Stimulated activated CD8-positive, alpha-beta memory T cell treated with anti-CD3 and anti-CD28 coated beads, Interleukin-12 subunit alpha, Interleukin-12 subunit beta, amount 100 ng/mL, for 24 hours (primary cell): Measurements from ENCODE around the gene CDH4.

Experiments used
- DNase-seq: peaks from one replicate; pipeline ENCODE4 v3.0.0-alpha.2; 2020; ENCODE audit errors: extremely low read depth

CDH4 gene

DNA sequence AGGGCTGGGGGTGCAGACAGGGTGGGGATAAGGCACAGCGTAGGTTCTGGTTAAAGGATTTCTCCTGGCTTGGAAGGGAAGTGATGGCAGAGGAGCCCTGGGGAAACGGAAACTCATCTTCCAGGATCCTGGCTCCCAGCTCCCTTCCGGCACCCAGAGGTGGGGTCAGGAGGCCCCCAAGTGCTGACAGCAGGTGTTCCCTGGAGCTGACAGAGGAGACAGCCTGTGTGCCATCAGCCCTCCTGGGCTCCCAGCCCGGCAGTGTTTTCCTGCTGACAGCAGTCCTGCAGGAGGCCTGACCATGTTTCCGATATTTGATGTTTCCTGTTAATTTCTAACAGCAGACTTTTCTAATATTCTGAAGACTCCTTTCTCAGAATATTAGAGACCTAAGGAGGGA lies 536.3 kb downstream of the CDH4 start:
- DNase-seq: no peak

DNA sequence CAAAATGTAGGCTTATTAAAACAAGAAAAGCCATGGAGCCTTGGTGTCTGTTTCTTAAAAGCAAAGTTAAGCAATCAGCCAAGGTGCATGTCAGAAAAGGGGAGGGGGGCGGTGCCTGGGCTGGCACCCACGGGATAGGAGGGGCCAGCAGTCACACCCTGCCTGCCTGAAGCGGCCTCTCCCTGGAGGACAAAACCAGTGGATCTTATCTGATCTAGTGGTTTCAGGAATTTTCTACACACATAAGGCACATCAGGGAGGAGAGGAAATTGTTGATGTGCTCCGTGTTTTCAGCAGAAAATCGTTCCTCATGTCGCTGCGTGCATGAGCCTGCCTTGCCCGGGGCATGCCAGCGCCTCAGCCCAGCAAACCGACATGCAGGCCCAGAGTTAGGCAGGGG lies 537.3 kb downstream of the CDH4 start:
- DNase-seq: no peak

DNA sequence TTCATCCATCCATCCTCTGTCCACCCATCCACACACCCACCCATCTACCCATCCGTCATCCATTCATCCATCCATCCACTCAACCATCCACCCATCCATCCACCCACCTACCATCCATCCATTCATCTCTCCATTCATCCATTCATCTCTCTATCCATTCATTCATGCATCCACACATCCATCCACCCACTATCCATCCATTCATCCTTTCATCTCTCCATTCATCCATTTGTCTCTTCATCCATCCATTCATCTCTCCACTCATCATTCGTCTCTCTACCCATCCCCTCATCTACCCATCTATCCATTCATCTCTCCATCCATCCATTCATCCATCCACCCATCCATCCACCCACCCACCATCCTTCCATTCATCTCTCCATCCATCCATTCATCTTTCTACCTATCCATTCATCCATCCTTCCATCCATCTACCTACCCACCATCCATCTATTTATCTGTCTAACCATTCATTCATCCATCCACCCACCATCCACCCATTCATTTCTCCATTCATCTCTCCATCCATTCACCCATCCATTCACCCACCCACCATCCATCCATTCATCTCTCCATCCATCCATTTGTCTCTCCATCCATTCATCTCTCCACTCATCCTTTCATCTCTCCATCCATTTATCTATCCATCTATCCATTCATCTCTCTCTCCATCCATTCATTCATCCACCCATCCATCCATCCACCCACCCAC lies 538.2 kb downstream of the CDH4 start:
- no peak for DNase-seq

DNA sequence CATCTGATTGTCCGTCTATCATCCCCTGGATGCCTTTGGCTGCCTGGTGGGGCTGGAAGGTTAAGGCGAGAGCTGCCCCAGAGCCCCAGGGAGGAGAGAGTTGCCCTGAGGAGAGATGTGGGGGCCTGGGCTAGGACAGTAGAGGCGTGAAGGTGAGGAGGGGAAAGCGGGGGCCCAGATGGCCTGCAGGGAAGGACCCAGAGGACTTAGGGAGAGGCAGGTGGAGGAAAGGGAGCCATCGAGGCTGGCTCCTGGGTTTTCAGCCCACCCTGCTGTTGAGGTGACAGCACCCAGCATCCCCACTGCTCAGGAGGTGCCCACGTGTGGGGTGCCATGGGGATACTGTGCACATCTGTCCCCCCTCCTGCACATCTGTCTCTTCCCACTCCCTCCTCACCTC lies 539.9 kb downstream of the CDH4 start:
- DNase-seq: no peak

DNA sequence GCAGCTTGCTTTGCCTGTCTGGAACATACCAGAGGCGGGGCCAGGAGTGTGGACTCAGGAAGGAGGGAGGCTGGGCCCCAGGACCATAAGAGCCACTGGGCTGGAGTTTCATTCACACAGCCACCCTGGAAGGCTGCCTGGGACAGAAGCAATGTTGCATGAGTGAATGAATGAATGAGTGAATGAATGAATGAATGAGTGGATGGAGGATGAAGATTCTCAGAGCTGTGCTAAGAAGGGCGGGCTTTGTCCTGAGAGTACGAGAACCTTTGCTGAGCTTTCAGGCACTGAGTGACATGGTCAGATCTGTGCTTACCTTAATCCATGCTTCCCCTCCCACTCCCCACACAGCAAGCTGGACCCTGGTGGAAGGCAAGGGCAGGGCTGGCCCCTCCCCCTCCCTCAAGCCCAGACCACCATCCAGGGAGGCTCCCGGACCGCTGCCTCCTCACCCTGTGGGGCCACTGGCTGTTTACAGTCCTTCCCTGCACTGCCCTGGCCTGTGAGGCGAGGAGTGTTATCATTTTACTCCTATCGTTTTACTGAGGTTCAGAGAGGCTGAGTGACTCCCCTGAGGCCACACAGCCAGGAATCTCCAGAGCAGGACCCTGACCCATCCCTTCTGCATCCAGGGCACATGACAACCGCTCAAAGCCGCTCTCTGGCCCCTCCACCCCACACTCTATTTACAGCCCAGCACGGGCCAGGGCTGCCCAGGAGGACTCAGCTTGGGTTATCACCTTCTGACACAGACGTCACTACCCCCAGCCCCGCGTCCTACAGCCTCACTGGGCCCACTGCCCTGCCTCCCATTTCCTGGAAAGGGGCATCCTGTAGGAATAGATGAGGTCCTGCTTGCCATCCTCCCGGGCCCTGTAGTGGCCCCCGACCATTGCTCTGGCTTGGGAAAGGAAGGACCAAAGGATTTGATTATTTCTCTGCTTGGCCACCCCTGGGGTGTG lies 543.9 kb downstream of the CDH4 start:
- no peak for DNase-seq

DNA sequence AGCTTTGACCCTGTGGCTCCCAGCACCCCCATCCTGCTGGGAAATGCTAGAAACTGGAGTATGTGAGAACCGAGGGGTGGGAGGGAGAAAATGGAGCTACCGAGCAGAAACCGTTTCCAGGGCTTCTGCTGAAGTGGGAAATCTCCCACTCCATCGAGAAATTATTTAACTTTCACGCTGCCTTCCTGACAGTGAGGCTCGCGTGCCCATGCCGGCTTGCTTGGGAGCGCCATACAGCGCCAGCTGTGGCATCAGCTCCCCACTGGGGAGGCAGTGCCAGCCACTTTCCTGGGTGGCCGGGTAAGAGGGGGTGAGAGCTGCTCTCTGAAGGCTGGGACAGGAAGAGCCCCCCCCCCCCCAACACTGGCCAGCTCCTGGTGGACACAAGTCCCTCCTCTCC lies 544.7 kb downstream of the CDH4 start:
- no peak for DNase-seq

DNA sequence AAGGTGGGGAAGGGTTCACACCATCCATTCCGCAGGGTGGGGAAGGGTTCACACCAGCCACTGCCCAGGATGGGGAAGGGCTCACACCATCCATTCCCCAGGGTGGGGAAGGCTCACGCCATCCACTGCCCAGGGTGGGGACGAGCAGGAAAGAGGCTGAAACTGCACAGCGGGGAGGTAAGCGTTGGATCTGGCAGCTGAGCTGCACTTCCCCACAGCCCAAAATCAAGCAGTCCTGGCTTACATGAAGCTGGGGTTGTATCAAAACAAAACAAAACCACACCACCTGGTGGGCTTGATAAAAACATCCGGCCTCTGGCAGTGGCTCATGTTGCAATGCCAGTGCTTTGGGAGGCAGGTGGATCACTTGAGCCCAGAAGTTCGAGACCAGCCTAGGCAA lies 545.1 kb downstream of the CDH4 start:
- no peak for DNase-seq

DNA sequence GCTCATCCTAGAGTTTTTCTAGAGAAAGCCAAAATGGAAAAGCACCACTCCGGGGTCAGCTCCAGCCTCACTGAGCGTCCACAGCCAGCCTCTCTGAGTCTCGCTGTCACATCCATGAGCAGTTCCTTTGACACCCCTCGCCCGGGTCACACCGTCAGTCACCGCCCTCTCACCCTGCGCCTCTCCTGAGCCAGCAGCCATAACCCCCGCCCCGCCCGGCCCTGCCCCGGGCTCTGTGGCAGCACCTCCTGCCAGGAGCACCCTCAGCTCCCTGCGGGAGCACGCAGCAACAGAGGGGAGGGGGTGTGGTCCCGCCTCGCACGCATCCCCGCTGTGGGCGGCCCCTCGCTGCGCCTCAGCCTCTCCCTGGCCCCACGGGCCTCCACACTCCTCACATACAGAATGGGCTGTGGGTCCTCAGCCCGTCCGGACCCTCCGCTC lies 545.9 kb downstream of the CDH4 start:
- DNase-seq: no peak

DNA sequence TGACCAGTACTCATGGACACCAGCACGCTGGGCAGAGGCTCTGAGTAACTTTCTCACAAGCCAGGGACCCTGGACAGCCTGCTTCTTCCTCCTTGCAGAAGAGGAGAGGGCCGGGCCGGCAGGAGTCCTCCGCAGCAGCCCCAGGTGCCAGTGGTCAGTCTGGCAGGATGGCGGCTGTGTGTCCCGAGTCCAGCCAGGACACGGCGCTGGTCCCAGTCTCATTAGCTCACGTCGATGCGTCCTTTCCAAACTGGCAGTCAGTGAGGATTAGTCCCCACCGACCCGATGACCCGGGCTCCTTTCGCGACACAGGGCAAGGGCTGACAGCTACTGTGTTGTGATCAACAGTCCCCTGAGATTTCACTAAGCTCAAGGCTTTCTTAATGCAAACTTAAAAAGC lies 546.6 kb downstream of the CDH4 start:
- no peak for DNase-seq

DNA sequence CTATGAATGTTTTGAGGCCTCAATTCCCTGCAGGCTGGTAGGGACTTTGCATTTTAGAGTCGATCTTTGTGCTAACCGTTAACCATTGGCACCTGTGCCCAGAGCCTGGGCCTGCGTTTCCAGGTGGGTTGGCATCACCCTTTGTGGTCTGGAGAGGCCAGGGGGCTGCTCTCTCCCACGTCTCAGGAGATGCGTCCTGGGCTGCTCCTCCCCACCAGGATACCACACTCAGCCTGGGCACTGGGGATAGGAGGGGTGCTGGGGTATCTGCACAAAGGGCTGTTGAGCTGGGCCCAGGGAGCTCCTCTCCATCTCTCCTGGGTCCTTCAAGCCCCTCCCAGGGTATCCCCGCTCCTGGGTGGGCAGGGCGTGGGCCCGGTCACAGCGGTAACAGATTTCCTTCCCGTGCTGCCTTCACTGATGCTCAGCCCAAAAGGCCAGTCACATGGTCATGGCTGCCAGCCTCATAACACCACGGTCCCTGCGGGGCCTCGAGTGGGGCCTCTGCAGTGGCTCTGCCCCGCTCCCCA lies 547.4 kb downstream of the CDH4 start:
- no peak for DNase-seq

DNA sequence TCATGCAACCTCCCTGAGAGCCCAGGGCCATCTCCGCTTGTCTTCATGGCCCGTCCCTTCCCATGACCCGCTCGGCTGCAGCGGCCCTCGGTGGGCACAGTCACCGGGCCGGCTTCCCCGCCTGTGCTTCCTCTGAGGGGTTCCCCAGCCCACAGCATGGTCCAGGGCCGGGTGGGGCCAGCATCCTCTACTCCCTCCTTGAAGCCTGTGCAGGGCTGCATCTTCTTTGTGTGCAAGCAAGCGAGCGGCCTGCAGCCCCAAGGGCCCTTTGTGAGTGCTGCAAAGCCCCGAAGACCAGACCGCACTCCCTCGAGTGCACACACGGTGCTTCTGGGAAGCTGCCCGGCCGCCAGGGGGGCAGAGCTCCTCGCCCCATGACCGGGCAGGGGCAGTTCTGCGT lies 547.9 kb downstream of the CDH4 start:
- no peak for DNase-seq

DNA sequence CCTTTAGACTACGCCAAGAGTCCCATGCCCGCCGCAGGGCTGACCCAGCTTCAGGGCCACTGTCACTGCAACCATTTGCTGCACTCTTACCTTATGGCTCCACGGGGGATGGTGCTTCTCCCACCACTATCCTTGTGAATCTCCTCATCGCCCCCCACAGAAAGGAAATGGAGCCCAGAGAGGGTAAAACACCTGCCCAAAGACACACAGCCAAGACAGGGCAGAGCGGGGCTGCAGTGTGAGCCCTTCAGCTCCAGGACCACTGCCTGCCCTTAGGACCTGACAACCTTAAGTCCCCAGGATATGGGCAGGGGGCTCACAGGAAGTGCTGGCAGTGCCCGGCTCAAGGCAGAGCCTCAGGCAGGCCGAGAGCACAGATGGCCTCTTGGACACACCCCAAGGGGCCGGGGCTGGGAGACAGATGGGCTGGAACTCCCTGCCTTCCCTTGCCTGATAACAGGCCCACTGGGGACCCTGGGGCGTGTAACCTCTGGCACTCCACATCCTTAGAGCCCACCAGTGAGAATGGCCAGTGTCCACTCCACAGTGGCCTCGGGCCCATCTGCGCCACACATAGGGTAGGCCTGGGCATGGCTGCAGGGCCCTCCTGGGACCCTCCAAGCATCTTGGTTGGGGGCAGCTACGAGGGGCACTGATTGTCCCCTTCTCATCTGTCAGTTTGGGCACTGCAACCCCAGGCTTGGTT lies 548.5 kb downstream of the CDH4 start:
- no peak for DNase-seq

DNA sequence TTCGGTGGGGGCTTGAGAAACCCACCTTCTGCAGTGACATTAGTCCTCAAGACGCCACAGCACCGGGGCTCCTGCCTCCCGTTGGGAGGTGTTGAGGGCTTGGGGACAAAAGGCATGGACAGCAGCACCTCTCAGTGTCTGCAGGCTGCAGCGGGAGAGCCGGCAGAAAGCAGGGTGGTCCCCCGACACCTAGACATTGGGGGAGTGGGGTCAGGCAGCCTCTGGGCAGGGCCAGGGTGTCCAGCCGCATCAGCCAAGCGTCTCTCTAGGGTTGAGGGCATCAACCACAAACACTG lies 549.0 kb downstream of the CDH4 start:
- DNase-seq: no peak

DNA sequence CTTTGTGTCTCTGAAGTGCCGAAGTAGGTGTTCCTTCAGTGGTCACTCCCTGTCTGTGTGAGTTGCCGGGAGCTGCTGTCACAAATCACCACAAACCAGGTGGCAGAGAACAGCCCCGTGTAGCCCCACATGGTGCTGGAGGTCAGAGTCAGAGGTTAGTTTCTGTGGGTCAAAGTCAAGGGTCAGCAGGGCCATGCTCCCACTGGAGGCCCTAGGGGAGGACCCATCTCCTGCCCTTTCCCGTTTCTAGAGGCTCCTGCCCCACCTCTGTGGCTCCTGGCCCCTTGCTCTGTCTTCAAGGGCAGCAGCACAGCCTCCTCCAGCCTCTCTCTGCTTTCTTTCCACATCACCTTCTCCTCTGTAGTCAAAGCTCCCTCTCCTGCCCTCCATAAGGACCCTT lies 549.4 kb downstream of the CDH4 start:
- no peak for DNase-seq

DNA sequence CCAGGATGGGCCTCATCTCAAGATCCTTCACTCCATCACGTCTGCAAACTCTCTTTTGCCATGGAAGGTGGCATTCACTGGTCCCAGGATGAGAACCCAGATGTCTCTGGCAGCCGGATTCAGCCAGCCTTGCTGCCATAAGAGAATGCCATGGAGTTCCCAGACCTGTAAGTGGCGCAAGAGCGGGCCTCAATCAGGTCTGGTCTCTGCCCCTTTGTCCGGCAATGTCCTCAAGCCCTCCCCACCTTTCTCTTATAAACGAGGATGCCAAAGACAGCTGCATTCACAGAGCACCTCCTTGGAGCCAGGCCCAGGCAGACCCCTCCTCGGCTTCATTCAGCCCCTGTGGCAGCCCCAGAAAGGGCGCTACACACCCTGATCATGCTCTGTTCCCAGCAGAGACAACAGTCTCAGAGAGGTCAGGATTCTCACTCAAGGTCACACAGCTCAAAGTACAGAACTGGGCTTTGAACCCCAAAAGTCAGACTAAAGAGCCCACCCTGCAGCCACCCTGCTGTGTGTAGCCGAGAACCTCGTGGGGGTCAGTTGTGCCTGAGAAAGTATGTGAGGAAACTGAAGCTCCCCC lies 549.9 kb downstream of the CDH4 start:
- DNase-seq: no peak

DNA sequence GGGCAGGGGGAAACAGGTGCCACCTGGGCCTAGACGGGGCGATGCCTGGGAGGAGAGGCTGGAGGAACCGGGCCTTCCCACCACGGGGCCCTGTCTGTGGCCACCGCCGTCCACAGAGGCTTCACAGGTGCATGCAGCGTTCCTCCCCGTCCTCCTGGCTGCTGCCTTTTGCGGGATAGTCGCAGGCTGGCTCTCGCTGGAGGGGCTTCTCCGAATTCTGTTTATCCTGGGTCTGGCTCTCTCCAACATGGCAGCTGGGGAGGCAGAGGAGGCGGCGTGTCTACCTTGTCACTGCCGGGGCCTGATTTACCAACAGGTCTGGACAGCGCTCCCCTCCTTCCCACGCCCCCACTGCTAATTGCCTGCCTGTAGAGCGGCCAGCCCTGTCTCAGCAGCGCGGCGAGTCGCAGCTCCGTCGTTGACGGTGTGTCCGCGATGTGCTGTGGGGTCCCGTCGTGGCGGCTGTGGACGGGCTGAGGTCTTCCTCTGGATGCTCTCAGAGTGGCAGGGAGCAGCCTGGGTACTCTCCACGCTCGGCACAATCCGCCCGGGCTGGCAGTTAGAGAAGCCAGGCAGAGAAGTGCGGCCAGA lies 550.8 kb downstream of the CDH4 start:
- DNase-seq: no peak

DNA sequence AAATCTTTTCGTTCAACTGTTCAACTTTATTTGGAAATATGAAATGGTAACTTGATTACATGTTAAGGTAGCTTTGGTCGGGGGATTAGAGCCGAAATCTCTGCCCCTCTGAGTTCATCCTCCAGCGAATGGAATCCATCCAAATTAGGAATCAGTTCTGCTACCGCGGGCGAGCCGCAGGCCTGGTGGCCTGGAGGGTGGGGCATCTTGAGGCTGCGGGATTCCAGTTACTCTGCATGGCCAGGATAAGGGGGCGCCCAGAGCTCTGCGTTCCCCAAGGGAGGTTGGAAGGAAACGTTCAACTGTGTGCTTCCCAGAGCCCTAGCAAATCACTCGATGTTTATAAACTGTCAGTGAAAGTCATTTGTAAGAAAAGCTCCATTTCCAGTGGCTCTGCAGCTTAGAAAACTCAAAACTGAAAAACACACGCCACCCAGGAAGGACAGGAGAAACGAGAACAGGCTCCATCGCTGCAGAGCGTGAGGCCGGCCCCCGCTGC lies 551.4 kb downstream of the CDH4 start:
- no peak for DNase-seq

DNA sequence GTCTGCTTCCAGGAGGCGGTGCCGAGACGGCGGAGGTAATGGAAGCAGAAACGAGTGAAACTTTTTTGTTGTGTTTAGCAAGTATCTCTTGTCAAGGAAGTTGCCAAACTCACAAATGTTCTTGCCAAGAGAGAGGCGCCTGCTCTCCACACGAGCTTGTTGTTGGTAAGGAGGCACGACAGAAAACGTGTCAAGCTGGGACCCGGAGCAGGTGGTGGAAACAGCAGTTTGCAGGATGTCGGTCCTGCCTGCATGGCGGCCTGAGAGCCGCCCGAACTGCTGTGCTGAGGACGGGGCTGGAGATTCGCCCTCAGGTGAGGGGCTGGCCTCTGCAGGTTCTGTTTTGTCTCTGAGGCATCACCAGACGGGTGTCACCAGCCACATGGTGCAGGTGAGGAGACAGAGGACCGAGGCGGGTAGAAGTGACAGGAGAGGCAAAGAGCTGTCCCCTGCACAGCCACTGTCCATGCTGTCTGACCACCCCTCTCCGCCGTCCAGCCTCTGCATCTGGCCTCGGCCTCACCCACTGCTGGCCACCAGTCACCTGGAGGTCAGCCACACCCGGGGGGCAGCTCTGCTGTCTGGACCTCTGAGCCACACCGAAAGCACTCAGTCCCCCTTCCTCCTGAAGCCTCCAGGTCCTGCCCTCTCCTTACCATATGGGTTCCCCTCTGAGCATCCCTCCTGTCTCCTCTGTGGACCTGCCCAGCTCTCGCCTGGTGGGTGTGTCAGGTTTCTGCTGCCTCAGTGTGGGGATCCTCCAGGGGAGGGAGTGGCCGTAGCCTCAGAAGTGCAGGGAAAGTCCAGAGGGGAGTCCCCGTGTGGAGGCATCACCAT lies 552.1 kb downstream of the CDH4 start:
- no peak for DNase-seq

DNA sequence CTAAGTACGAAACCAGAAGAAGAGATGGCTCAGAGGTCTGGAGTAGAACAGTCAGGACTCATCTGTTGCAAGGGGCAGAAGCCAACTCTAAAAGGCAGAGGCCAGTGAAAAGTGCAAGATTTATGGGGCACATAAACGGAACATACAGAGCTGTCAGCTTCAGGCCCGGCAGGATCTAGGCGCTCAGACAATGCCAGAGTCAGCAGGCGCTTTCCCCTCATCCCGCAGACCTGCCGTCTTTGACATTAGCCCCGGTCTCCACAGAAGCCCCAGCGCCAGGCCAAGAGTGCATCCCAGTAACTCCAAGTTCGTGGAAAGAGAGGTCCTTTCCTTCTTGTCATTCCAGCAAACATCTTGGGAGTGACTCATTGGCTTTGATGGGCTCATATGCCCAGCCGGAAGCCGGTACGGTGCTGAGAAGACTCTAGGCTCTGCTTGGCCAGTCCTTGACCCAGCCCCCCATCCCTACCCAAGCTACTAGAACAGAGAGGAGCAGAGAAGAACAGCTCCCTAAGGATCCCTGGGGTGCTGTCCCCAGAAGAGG lies 552.8 kb downstream of the CDH4 start:
- DNase-seq: no peak

DNA sequence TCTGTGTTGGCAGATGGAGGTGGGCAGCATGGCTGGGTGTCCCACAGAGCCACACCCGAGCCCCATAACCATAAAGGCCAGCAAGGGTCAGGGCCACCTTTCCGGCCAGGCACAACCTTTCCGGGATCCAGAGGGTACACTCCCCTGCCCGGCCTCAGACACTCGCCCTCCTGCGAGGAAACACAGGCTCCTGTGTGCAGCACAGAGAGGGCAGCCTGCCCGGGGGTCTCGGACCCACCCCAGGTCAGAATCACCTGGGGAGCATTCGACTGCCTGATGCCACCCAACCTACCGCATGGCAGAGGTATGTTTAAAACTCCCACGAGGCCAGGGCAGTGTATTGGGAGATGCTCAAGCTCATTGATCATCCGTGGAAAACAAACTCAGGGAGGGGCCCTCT lies 553.3 kb downstream of the CDH4 start:
- DNase-seq: no peak
